Measurements from ENCODE around the gene CAV3. TPM values are rescaled to one million over a fixed set of nuclear protein-coding genes. Genes with fewer than 3 reads are reported as not detected.

The CAV3 gene
- total and polyA plus RNA-seq, 10 of the 15 experiments (the other 5 are each of a cell fraction or from before 2014, with no cell fraction given): not detected

DNA sequence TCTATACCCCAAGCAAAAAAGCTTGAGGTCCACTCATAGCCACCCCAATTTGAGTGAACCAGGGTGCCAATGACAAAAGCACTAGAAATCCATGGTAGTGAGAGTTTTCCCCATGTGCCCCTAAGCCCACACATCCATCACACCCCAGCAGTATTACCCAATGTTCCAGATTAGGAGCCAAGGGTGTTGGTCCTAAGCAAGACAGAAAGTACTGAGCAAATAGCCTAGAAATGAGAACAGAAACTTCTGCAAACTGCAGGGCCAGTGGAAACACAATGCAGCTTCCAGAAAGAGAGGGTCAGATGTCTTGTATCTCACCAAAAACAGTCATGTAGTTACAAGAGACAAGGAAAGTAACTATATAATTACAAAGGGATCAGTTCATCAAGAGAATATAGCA lies 46.7 kb downstream of the CAV3 start:
- no peak for FAIRE-seq
- Histone ChIP-seq H4K20me1 (ENCODE audit: control insufficient read depth, insufficient read depth) (no peaks in the 10 kb centered on the region; the same call in 1 of the 2 replicates), H3K36me3 (ENCODE audit: control insufficient read depth in 2 of 2, insufficient read depth in 2 of 2, low read length in 1 of 2) (no peaks in the 10 kb centered on the region), H3K9me3 (replicated peaks; ENCODE audit: control insufficient read depth, insufficient read depth, low read length) (no peaks in the 10 kb centered on the region), H3K27me3 (replicated peaks in 1 of 2; ENCODE audit: control insufficient read depth in 2 of 2, insufficient read depth in 2 of 2, low read length in 1 of 2) (no peaks in the 10 kb centered on the region), H3K79me2 (ENCODE audit: control insufficient read depth, insufficient read depth, low read length) (no peaks in the 10 kb centered on the region), H3K27ac (ENCODE audit: control insufficient read depth, insufficient read depth) (no peak overlapping the region), H3K4me1 (ENCODE audit: control insufficient read depth, insufficient read depth, low read length) (no peaks in the 10 kb centered on the region; the same call in 1 of the 2 replicates), H3K9ac (ENCODE audit: control insufficient read depth, insufficient read depth, low read length) (no peak overlapping the region), H2AFZ (ENCODE audit: control insufficient read depth, low read depth, low read length) (no peak overlapping the region), H3K4me2 (ENCODE audit: control insufficient read depth, insufficient read depth) (no peak overlapping the region), H3K4me3 (no peak overlapping the region)
- ATAC-seq: peak; percentile 47; the same call in 1 of the 3 replicates
- intact Hi-C loops (cut with micrococcal nuclease; ENCODE audit: unreplicated experiment): no loop called here
- no TSS peak for BruUV-seq (replicated peaks)
- RAD21 ChIA-PET (ENCODE audit: unreplicated experiment): no interaction called here
- SMC1A ChIA-PET (ENCODE audit: uncharacterized antibody, unreplicated experiment): no interaction called here
- POLR2A ChIA-PET: no interaction called here
- DNase-seq (ENCODE audit: low read depth, low spot score): no peak
- CTCF ChIA-PET: no interaction called here
- in situ Hi-C loops (cut with MboI): no loop called here
- TF ChIP-seq POLR2AphosphoS2 (IDR thresholded peaks at IDR 0.05; ENCODE audit: low read depth, low read length) (no peak), JUNB (IDR thresholded peaks at IDR 0.05) (no peak), SREBF1 (IDR thresholded peaks at IDR 0.05; ENCODE audit: low read length) (no peak), CTCF (IDR thresholded peaks at IDR 0.05 in 2 of 3, conservative IDR thresholded peaks at IDR 0.05 in 1 of 3; ENCODE audit: control insufficient read depth in 2 of 3, extremely low read depth in 1 of 3, insufficient read depth in 1 of 3, low read depth in 3 of 3, low read length in 3 of 3) (no peak), SIN3A (IDR thresholded peaks at IDR 0.05; ENCODE audit: low read depth, low read length) (no peak), IKZF2 (IDR thresholded peaks at IDR 0.05) (no peak), SMC3 (IDR thresholded peaks at IDR 0.05; ENCODE audit: borderline replicate concordance, low read length) (no peak), NR2C2 (IDR thresholded peaks at IDR 0.05; ENCODE audit: borderline replicate concordance, control insufficient read depth, insufficient read length, low read depth) (no peak), JUND (IDR thresholded peaks at IDR 0.05; ENCODE audit: low read depth, low read length) (no peak), KDM1A (IDR thresholded peaks at IDR 0.05; ENCODE audit: borderline replicate concordance) (no peak), NFYB (IDR thresholded peaks at IDR 0.05; ENCODE audit: insufficient read depth, low read depth, low read length) (no peak), RAD21 (IDR thresholded peaks at IDR 0.05; ENCODE audit: insufficient read depth, low read depth, low read length) (no peak), ZNF207 (IDR thresholded peaks at IDR 0.05; ENCODE audit: borderline replicate concordance) (no peak), ZBTB33 (IDR thresholded peaks at IDR 0.05) (no peak)
- TF ChIP-seq, protein P1, sequence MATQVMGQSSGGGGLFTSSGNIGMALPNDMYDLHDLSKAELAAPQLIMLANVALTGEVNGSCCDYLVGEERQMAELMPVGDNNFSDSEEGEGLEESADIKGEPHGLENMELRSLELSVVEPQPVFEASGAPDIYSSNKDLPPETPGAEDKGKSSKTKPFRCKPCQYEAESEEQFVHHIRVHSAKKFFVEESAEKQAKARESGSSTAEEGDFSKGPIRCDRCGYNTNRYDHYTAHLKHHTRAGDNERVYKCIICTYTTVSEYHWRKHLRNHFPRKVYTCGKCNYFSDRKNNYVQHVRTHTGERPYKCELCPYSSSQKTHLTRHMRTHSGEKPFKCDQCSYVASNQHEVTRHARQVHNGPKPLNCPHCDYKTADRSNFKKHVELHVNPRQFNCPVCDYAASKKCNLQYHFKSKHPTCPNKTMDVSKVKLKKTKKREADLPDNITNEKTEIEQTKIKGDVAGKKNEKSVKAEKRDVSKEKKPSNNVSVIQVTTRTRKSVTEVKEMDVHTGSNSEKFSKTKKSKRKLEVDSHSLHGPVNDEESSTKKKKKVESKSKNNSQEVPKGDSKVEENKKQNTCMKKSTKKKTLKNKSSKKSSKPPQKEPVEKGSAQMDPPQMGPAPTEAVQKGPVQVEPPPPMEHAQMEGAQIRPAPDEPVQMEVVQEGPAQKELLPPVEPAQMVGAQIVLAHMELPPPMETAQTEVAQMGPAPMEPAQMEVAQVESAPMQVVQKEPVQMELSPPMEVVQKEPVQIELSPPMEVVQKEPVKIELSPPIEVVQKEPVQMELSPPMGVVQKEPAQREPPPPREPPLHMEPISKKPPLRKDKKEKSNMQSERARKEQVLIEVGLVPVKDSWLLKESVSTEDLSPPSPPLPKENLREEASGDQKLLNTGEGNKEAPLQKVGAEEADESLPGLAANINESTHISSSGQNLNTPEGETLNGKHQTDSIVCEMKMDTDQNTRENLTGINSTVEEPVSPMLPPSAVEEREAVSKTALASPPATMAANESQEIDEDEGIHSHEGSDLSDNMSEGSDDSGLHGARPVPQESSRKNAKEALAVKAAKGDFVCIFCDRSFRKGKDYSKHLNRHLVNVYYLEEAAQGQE (IDR thresholded peaks at IDR 0.05; ENCODE audit: low read depth, low read length): no peak
